CD4-positive, alpha-beta T cell (primary cell): ENCODE results near the gene PCP2. TPM values are rescaled to one million over a fixed set of nuclear protein-coding genes. Genes with fewer than 3 reads are reported as not detected.

ENCODE experiments used
- ATAC-seq: fragments of 200-7000 bp; cut with Tn5 transposase; one replicate; pipeline ENCODE4 v1.10.0; 2022; ENCODE audit warnings: mild to moderate bottlenecking; ENCODE audit not compliant: poor library complexity
- CTCF ChIA-PET: fragments of 350-600 bp; sonication (Branson Sonifier 250); formaldehyde crosslinking; loops from one replicate; lab custom pipeline; 2021; ENCODE audit warnings: antibody characterized with exemption, inconsistent platforms; lab: Charles Lee
- POLR2A ChIA-PET: fragments of 350-600 bp; sonication (Branson Sonifier 250); formaldehyde crosslinking; loops from one replicate; lab custom pipeline; 2021; ENCODE audit warnings: antibody characterized with exemption, inconsistent platforms; lab: Charles Lee
- DNase-seq, 14 experiments: peaks; one replicate each; pipeline ENCODE4 v3.0.0-alpha.2; 2013 to 2020; ENCODE audit warnings: mixed read lengths in 2 of 14
- H3K27ac ChIP-seq, 2 donors: one replicate each; pipeline versions ENCODE4 v1.5.1 to v1.7.0; 2013; ENCODE audit warnings: low read length in 2 of 2, low read depth in 1 of 2, mild to moderate bottlenecking in 1 of 2
- H3K27me3 ChIP-seq, 2 experiments: 1 replicate in 1 of 2; 2 replicates in 1 of 2; pipeline versions ENCODE4 v1.6.1 to v1.7.0; 2013; ENCODE audit warnings: low read length in 2 of 2, control low read depth in 1 of 2, mild to moderate bottlenecking in 1 of 2, moderate library complexity in 1 of 2; ENCODE audit not compliant: insufficient read depth in 2 of 2, control insufficient read depth in 1 of 2
- H3K36me3 ChIP-seq: one replicate; pipeline ENCODE4 v1.6.1; 2013; ENCODE audit warnings: low read length, control low read depth; ENCODE audit not compliant: insufficient read depth
- H3K4me1 ChIP-seq: one replicate; pipeline ENCODE4 v1.6.1; 2013; ENCODE audit warnings: low read length, control low read depth; ENCODE audit not compliant: insufficient read depth
- H3K4me3 ChIP-seq: one replicate; pipeline ENCODE4 v1.5.1; 2013; ENCODE audit warnings: mild to moderate bottlenecking, low read length, moderate library complexity
- H3K9me3 ChIP-seq, 2 experiments: 1 replicate in 1 of 2; 2 replicates in 1 of 2; pipeline versions ENCODE4 v1.6.1 to v1.7.0; 2013; ENCODE audit warnings: low read length in 2 of 2, mild to moderate bottlenecking in 2 of 2, control low read depth in 1 of 2, moderate library complexity in 1 of 2; ENCODE audit not compliant: control insufficient read depth in 1 of 2, insufficient read depth in 1 of 2
- H3K27ac Mint-ChIP-seq: one replicate; pipeline ENCODE4 v1.8.0; 2020; ENCODE audit warnings: mixed read lengths
- H3K27me3 Mint-ChIP-seq: one replicate; pipeline ENCODE4 v1.8.0; 2021; ENCODE audit warnings: mixed read lengths
- H3K36me3 Mint-ChIP-seq: one replicate; pipeline ENCODE4 v1.8.0; 2021; ENCODE audit warnings: low read depth, mixed read lengths
- H3K4me1 Mint-ChIP-seq: one replicate; pipeline ENCODE4 v1.8.0; 2021; ENCODE audit warnings: low read depth, mixed read lengths
- H3K4me3 Mint-ChIP-seq: one replicate; pipeline ENCODE4 v1.8.0; 2020; ENCODE audit warnings: mild to moderate bottlenecking, mixed read lengths
- H3K9me3 Mint-ChIP-seq: one replicate; pipeline ENCODE4 v1.8.0; 2020; ENCODE audit warnings: mixed read lengths
- intact Hi-C, 2 experiments: fragments of 100-400 bp; cut with DNase I in 1 of 2; cut with micrococcal nuclease in 1 of 2; formaldehyde crosslinking; loops; one replicate each; pipeline versions ENCODE4 v1.15.1 to v1.9.0; 2023 to 2025; cut with DNase I, micrococcal nuclease
- total RNA-seq, 174 experiments: library from RNA in 2 of 174; stranded (reverse) in 2 of 174; gene quantifications; one replicate each; pipeline ENCODE4 v1.2.3 and lab custom pipeline; 2021 to 2026
- TF ChIP-seq, protein P1 (sequence below): fragments of 200-600 bp; IDR thresholded peaks from one replicate; pipeline ENCODE4 v1.8.0; 2022; ENCODE audit warnings: antibody characterized with exemption, mild to moderate bottlenecking

Gene PCP2
- total RNA-seq, 2 experiments from 2014 or later, result 1.9 to 2.1 TPM

DNA sequence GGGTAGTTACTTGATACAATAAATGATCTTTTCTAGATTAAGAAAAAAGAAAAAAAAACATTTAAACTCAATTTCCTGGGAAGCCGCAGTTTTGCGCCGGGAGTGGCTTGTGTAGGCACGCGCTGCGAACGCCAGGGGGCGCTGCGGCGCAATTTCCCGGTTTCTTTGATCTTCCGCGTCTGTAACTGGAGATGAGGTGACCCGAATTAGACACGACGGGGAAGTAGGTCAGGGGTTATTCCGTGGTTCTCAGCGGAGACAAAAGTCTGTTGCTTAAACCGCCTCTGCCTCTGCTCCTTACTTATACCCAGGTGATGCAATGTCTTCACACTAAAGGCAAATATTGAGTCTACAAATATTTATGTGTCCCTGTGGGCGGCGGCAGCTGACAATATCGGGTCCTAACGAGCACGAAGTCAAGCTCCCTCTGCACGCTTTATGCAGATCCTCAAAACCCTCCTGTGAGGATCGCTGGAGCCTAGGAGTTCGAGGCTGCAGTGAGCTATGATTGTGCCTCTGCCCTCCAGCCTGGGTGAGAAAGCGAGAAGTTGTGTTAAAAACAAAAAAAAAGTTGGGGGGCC lies 18.6 kb upstream of the PCP2 start:
- peaks cover 10% of the 10 kb centered on the region for H3K36me3 Mint-ChIP-seq
- peak; percentile 99 for ATAC-seq

DNA sequence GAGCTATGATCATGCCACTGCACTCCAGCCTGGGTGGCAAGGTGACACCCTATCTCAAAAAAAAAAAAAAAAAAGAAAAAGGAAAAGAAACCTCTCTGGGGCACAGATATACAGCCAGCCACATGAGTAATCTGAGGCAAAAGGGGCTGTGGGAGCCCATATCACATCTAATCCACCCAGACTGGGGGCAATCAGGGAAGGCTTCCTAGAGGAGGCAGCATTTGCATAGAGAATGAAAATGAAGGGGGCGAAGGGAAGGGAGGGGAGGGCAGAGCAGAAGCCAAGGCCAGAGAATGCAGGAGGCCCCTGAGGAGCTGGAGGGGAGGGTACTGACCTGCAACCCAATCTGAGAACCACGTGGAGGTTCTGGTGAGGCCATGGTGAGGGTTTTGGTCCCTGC lies 16.6 kb upstream of the PCP2 start:
- ATAC-seq (no peak), DNase-seq (no peak)
- no peaks in the 10 kb centered on the region for H3K9me3 ChIP-seq
- intact Hi-C loops, result loop anchor here in 1 of 2 experiments (10.0 kb wide), 1 partner anchor 545 kb away; no protein-coding TSS in a partner anchor
- POLR2A ChIA-PET, result interaction anchor here (2.3 kb wide), 1 partner anchor 21 kb away, joined by 7 read pairs; the partner anchor contains the start of genes PET100 and XAB2
- H3K9me3 Mint-ChIP-seq, result no peaks in the 10 kb centered on the region
- H3K36me3 Mint-ChIP-seq, result peaks cover 20% of the 10 kb centered on the region
- H3K4me3 Mint-ChIP-seq, result no peak overlapping the region
- peaks cover 12% of the 10 kb centered on the region for H3K4me1 Mint-ChIP-seq
- H3K36me3 ChIP-seq, result peaks cover 20% of the 10 kb centered on the region
- CTCF ChIA-PET, result interaction anchor here (0.6 to 1.7 kb wide), 3 partner anchors 31 to 159 kb away, joined by 3 to 6 read pairs (median 4); partner anchors contain the start of gene TRAPPC5
- peaks cover 13% of the 10 kb centered on the region for H3K4me1 ChIP-seq
- no peaks in the 10 kb centered on the region for H3K27me3 ChIP-seq
- no peaks in the 10 kb centered on the region for H3K27me3 Mint-ChIP-seq
- no peak overlapping the region for H3K4me3 ChIP-seq
- H3K27ac Mint-ChIP-seq, result no peak overlapping the region
- TF ChIP-seq, protein P1, sequence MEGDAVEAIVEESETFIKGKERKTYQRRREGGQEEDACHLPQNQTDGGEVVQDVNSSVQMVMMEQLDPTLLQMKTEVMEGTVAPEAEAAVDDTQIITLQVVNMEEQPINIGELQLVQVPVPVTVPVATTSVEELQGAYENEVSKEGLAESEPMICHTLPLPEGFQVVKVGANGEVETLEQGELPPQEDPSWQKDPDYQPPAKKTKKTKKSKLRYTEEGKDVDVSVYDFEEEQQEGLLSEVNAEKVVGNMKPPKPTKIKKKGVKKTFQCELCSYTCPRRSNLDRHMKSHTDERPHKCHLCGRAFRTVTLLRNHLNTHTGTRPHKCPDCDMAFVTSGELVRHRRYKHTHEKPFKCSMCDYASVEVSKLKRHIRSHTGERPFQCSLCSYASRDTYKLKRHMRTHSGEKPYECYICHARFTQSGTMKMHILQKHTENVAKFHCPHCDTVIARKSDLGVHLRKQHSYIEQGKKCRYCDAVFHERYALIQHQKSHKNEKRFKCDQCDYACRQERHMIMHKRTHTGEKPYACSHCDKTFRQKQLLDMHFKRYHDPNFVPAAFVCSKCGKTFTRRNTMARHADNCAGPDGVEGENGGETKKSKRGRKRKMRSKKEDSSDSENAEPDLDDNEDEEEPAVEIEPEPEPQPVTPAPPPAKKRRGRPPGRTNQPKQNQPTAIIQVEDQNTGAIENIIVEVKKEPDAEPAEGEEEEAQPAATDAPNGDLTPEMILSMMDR, result no peak
- H3K27ac ChIP-seq, result no peak overlapping the region

More for the DNA sequence above, 18.6 kb upstream of the PCP2 start:
- Histone ChIP-seq H3K36me3 (peaks cover 4% of the 10 kb centered on the region), H3K4me1 (peaks cover 16% of the 10 kb centered on the region), H3K27me3 (no peaks in the 10 kb centered on the region), H3K4me3 (peak overlapping the region; percentile 31), H3K27ac (peak overlapping the region in 1 of 2 donors; percentile 49), H3K9me3 (no peaks in the 10 kb centered on the region)
- no peaks in the 10 kb centered on the region for H3K27me3 Mint-ChIP-seq
- H3K4me3 Mint-ChIP-seq, result peak overlapping the region; percentile 77
- intact Hi-C loops, result loop anchor here (1.0 to 10.0 kb wide), 5 partner anchors 28 to 547 kb away; partner anchors contain the start of gene TRAPPC5 (in 2 of the 2)
- CTCF ChIA-PET, result interaction anchor here (0.7 to 2.4 kb wide), 6 partner anchors 9 to 147 kb away, joined by 3 to 17 read pairs (median 5); partner anchors contain the start of genes STXBP2 and TRAPPC5
- DNase-seq, result peak; percentile 81 to 94 (median 86)
- H3K9me3 Mint-ChIP-seq, result no peaks in the 10 kb centered on the region
- TF ChIP-seq, protein P1, result peak; percentile 99
- peaks cover 12% of the 10 kb centered on the region for H3K4me1 Mint-ChIP-seq
- POLR2A ChIA-PET, result interaction anchor here (1.0 to 2.3 kb wide), 3 partner anchors 14 to 217 kb away, joined by 5 to 7 read pairs (median 6); partner anchors contain the start of genes PET100 and XAB2
- H3K27ac Mint-ChIP-seq, result peak overlapping the region; percentile 87

DNA sequence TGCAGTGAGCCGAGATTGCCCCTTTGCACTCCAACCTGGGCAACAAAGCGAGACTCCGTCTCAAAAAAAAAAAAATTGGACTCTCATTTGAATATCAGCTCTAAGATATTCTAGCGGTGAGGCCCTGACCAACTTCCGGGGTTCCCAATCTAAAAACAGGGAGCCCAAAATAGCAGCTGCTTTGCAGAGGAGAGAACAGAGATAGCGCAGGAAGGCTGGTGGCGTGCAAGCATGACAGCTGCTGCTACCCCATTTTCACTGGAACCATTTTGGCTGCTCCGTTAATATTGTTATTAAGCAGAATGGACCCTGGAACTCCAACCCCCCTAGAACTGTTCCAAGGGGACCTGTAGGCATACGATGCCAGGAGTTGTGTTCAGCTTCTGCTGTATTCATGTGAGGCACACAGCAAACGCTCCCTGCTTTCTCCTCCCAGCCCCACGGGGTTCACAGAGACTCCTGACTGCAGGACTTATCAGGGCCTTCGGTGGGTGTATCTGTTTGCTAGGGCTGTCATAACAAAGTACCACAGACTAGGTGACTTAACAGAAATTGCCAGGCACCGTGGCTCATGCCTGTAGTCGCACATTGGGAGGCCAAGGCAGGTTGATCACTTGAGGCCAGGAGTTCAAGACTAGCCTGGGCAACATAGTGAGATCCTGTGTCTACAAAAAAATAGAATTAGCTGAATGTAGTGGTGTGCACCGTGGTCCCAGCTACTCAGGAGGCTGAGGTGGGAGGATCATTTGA lies 14.9 kb upstream of the PCP2 start:
- POLR2A ChIA-PET, result interaction anchor here (0.8 to 1.2 kb wide), 2 partner anchors 11 to 19 kb away, joined by 3 read pairs; partner anchors contain the start of genes PET100 and XAB2
- peaks cover 27% of the 10 kb centered on the region for H3K36me3 Mint-ChIP-seq
- CTCF ChIA-PET, result no interaction called here
- TF ChIP-seq, protein P1, result no peak
- no peak overlapping the region for H3K27ac ChIP-seq
- peaks cover 30% of the 10 kb centered on the region for H3K36me3 ChIP-seq
- H3K9me3 Mint-ChIP-seq, result no peaks in the 10 kb centered on the region
- intact Hi-C loops, result no loop called here
- no peaks in the 10 kb centered on the region for H3K27me3 Mint-ChIP-seq
- DNase-seq (no peak), ATAC-seq (no peak)
- peaks cover 20% of the 10 kb centered on the region for H3K4me1 ChIP-seq
- no peak overlapping the region for H3K4me3 Mint-ChIP-seq
- H3K9me3 ChIP-seq, result no peaks in the 10 kb centered on the region
- no peak overlapping the region for H3K27ac Mint-ChIP-seq
- peaks cover 12% of the 10 kb centered on the region for H3K4me1 Mint-ChIP-seq
- no peaks in the 10 kb centered on the region for H3K27me3 ChIP-seq
- no peak overlapping the region for H3K4me3 ChIP-seq
